ENCODE data around the gene PGAM1.
"Not testable (repeated sequence)": the region's sequence is repeated elsewhere in the genome, so short reads cannot be mapped to it uniquely, and the experiment has no call there.

Gene PGAM1

GRCh38 chr10:97459933-97460332 is 33.9 kb downstream of the PGAM1 start:
- no peak for DNase-seq

GRCh38 chr10:97462309-97462708 is 36.3 kb downstream of the PGAM1 start:
- DNase-seq: no peak

GRCh38 chr10:97463363-97464132 is 37.6 kb downstream of the PGAM1 start:
- peak; percentile 33 for DNase-seq

- no peak for DNase-seq
These were observed 38.2 kb downstream of the PGAM1 start for GRCh38 chr10:97464226-97464625.

GRCh38 chr10:97465982-97466381 is 40.0 kb downstream of the PGAM1 start:
- no peak for DNase-seq

GRCh38 chr10:97466755-97467154 is 40.8 kb downstream of the PGAM1 start:
- DNase-seq: no peak

- DNase-seq: no peak
These were observed 42.2 kb downstream of the PGAM1 start for GRCh38 chr10:97468162-97468561.

GRCh38 chr10:97468781-97469180 is 42.8 kb downstream of the PGAM1 start:
- DNase-seq: not testable (repeated sequence)

GRCh38 chr10:97474918-97475317 is 48.9 kb downstream of the PGAM1 start:
- no peak for DNase-seq

- DNase-seq: no peak
These were observed 50.1 kb downstream of the PGAM1 start for GRCh38 chr10:97475936-97476594.

GRCh38 chr10:97479410-97479809 is 53.4 kb downstream of the PGAM1 start:
- DNase-seq: not testable (repeated sequence)

- no peak for DNase-seq
These were observed 53.9 kb downstream of the PGAM1 start for GRCh38 chr10:97479939-97480338.

- DNase-seq: no peak
These were observed 55.1 kb downstream of the PGAM1 start for GRCh38 chr10:97481071-97481470.

GRCh38 chr10:97482381-97482780 is 56.4 kb downstream of the PGAM1 start:
- DNase-seq: no peak

Data from NCI-H1694 (cell line).